HG03066 (cell line): ENCODE measurements around the gene MTLN.
"Not testable (repeated sequence)": the region's sequence is repeated elsewhere in the genome, so short reads cannot be mapped to it uniquely, and the experiment has no call there.

Experiments used
- ATAC-seq: cut with Tn5 transposase; IDR thresholded peaks from one replicate; pipeline ENCODE4 v1.9.1; 2021; ENCODE audit warnings: low read depth; ENCODE audit not compliant: unreplicated experiment

MTLN gene, protein sequence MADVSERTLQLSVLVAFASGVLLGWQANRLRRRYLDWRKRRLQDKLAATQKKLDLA

DNA sequence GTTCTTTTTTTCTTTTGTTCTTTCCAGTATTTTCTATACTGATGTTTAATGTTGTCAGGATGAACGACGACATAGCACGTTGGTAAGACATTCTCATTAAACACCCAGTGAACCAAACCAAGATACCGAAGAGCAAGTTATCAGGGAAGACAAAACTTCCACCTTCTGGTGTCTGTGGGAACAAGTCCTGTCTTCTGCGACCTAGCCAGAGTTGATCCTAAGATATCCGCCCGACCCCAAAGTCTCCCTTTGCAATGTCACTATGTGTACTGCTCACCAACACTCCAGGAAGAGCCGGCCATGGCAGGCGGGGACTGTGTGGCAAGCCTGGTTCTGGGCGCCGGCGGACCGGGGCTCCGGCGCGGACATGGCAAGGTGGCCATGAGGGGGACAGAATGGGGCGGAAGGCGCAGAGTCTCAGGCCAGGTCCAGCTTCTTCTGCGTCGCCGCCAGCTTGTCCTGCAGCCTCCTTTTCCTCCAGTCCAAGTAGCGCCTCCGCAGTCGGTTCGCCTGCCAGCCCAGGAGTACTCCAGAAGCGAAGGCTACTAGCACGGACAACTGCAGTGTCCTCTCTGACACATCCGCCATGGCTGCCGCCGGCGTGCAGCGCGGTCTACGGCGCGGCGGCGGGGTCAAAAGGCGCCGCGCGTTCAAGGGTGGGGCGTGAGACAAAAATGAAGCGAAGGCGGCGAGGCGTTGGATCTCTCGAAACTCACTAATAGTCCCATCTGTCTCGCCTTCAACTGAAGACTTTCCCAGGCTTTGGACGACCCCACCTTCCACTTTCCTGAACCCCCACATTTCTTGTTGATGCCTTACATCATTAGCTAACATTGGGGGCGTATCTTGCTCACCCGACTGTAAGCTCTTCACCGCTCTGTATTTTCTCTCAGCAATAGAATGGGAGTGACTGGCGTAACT lies at the start of gene MTLN:
Gene MTLN, minus strand, starts transcription at position 610 of the 921 bp plus-strand sequence. Its CDS starts 22 bp downstream, at position 588.
- peak; percentile 83 for ATAC-seq

DNA sequence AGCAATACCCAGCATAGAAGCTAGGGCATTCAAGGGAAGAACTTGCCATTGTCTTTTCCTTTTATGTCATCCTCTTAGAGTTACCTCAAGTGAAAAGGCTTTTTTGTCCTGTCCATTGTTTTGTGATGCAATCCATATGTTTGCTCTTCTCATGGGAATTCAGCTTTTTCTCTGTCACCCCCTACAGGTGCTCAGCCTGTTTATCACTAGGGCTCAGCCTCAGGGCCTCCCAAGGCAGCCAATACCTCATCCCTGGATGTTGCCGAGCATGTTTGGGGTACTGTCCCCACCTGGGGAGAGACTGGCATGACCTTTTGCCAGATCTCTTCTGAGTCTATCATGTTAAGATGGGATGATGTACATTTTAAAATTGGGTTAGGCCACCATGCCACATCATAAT lies 49.6 kb upstream of the MTLN start:
- ATAC-seq, result not testable (repeated sequence)

DNA sequence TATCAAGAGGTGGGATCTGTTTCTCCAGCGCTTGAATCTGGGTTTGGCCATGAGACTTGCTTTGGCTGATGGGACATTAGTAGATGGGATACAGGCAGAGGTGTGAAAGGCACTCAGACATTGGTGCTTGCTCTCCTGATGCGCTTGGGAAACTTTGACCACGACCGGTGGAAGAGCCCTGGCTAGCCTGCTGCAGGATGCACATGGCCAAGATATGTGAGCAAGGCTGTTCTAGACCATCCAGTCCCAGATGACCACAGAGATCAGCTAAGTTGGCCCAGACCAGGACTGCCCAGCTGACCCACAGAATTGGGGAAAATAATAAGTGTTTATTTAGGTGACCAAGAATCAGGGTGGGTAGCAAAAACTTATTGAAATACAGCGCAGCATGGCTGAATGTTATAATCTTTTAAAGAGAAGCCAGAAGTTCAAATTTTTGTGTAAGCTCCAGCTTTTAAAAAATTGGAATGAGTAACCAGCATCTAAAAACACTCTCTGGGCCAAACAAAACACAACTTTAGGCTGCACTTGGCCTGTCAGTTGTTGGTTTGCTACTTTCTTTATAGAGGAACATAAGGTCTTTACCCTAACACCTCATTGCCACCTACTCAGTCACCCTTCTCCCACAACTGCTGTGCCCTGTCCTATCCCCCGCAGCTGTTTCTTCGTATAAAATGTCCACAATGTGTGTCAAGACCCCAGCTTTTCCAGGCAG lies 35.9 kb upstream of the MTLN start:
- ATAC-seq, result not testable (repeated sequence)

DNA sequence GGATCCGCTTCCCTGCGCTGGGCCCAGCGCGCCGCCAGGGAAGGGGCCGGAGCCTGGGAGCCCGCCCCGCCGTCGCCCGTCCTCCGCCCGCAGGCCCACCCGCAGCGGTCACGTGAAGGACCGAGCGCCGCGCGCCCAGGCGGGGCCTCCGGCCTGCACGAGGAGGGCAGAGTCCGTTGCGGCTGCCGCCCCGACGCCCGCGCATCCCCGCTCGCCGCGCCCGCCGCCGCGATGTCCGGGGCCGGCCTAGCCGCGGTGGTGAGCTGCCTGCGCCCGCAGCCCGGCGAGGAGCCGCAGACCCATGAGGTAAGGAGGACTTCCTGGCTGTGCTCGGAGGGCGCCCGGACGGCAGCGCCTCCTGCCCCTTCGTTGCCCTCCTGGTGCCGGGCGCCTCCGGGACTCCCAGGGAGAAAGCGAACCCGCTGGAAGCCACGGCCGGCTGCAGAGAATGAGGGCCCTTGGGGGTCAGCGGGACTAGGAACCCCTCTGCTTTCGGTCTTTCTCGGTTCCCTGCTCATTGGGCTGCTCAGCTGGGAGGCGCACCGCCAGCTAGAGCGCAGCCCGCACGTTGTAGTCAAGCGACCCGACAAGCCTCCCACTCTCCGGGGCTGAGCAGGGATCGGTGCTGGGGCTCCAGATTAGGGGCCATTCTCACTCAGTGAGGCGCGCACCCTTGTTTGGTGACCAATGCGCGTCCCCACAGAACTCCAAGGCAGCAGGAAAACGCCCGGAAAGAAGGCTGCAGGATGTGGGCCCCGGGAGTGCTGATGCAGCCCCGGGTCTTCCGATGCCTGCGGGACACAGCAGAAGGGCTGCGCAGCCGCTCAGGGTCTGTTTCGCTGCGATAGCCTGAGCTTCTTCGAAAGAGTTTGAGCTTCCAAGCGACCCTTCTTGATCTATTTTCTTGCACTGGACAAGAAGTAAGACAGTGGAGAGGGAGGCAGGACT lies 33.4 kb upstream of the MTLN start:
- not testable (repeated sequence) for ATAC-seq

DNA sequence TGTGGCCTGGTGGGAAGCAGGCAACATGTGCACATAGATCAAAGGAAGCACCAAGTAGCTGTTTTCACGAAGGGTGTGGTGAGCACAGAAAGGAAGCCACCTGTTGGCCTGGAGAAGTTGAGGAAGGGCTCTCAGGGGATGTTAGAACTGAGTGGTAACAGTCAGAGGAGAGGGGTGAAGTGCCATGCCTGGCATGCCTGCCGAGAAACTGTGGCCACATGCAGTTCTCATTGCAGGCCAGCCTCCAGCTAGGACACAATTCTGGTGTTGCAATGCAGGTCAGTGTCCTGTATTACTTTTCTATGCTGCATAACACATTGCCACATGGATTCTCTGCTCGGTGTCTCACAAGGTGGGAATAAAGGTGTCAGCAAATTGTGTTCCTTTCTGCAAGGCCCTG lies 30.9 kb upstream of the MTLN start:
- not testable (repeated sequence) for ATAC-seq

DNA sequence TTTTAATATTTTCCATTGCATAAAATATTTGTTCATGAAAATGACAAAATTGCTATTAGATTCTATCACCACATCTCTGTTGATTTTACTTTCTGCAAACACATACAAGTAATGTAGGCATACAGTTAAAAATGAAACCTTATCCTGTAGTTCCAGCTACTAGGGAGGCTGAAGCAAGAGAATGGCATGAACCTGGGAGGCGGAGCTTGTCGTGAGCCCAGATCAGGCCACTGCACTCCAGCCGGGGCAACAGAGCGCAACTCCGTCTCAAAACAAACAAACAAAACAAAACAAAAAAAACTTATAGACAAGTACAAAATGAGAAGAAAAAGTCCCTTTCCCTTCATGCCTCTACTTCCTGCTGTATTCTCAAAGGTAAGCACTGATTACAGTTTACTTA lies 22.2 kb upstream of the MTLN start:
- ATAC-seq, result not testable (repeated sequence)

DNA sequence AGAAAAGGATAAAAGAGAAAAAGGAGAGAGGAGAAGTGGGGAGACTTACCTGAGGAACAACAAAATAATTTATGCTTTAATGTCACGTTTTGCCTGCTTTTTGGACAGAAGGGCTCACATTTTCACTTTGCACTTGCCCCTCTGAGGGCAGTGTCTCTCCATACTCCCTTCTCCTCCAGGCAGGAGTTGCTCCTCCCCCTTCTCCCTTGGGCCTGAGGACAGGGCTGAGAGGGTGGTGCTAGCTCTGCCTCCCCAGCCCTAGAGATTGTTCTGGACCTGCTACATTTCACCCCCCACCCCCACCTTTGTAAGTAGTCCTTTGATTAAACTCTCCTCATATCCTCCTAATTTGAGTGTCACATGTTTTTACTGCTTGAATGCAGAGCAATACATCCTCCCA lies 17.5 kb upstream of the MTLN start:
- ATAC-seq, result not testable (repeated sequence)

DNA sequence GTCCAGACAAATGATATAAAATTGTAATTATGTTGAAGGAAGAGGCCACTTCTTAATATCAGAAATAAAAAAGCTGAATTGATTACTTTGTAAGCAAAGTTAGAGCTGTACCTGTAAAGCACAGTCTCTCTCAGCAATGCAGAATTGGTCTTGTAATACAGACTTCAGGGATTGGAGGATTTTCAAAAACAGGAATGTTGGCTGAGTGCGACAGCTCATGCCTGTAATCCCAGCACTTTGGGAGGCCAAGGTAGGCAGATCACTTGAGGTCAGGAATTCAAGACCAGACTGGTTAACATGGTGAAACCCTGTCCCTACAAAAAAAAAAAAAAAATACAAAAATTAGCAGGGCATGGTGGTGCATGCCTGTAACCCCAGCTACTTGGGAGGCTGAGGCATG lies 10.3 kb upstream of the MTLN start:
- not testable (repeated sequence) for ATAC-seq

DNA sequence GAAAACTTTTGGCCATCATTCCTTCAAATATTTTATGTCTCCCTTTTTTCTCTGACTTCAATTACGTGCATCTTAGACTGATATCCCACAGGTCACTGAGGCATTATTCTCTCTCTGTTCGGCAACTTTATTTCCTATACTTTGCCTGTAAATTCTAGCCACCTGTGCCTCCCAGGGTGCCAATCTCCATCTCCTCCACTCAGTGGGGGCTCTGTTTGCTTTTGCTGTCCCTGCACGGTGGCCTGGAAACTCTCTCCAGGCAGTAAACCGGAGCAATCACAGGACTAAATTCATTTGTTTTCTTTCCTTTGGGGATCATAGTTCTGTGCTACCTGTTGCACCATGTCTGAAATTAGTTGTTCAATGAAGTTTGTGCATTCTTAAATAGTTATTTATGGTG lies 9.6 kb upstream of the MTLN start:
- ATAC-seq, result no peak

DNA sequence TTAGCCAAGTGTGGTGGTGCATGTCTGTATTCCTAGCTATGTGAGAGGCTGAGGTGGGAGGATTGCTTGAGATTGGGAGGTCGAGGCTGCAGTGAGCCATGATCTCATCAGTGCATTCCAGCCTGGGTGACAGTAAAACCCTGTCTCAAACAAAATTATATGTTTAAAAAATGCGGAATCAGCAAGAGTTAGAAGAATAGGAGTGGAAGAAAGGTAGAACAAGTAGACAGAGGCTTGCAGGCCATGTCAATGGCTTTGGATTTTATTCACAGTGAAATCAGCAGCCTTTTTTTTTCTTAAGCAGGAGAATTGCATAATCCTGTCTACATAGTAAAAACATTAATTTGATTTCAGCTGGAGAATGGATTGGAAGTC lies 7.8 kb upstream of the MTLN start:
- no peak for ATAC-seq

DNA sequence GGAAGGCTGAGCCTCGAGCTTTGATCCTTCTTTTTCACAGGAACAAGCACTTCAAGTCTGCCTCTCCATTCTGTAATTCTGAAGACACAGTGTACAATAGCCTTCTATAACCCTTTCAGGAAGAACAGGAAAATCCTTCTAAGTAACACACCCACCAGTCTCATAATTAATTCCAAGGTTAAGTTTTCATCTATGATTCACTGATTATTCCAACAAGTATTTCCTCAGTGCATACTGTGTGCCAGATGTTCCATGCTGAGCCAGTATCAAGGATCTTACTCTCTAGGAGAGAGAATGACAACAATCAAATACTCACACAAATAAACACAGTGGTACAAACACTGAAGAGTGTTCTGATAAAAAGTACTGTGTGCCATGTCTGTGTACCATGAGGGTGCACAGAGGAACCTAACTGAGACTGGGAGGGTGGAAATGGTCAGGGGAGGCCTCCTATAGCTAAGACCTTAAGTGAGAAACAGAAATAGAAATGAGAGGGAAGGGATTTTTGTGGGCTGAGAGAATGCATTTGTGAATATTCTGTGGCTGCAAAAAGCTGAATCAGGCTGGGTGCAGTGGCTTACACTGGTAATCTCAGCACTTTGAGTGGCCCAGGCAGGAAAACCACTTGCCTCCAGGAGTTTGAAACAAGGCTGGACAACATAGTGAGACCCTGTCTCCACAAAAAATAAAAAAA lies 7.3 kb upstream of the MTLN start:
- no peak for ATAC-seq

DNA sequence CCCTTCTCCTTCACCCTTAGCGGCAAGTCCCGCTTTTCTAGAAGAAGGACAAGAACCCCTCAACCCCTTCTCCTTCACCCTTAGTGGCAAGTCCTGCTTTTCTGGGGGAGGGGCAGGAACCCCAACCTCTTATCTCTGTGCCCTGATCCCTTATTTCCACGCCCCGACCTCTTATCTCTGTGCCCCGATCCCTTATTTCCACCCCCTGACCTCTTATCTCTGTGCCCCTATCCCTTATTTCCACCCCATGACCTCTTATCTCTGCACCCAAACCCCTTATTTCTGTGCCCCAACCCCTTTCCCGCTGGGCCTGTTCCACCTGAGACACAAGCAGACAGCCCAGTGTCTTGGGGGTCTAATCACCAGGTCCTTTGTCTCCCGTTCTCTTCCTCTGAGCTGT lies 6.5 kb upstream of the MTLN start:
- ATAC-seq, result not testable (repeated sequence)

DNA sequence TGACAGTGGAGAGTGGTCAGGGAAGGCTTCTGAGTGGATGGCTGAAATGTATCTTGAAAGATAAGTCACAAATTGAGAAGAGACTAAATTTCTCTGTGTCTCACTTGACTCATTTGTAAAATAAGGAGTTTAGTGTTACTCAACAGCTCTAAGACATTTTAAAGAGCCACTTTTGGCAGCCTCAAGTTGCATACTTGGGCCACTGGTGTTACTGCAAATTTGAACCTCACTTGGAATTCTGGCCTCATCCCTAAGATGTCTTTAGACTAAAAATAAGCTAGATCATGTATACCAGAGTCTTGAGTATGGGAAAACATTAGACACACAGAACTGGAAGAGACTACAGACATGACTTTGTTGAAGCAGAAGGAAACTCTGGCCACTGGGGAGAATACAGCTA lies 4.5 kb upstream of the MTLN start:
- ATAC-seq, result no peak

DNA sequence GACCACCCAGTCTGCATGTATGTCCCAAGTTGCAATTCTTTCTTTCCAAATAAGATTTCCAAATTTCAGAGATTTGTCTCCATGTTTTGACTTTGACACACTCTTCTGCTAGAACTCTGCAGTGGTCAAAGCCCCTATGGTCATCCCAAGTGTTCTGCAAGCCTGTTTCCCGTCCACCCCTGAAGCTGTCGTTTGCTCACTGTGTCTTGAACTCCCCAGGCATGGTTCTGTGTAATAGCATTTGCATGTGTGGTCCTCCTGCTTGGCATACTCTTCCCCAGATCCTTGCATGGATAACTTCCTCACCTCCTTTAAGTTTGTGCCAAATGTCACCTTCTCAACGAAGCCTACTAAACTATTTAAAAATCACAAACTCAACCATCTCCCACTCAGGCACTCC lies 3.9 kb upstream of the MTLN start:
- no peak for ATAC-seq

DNA sequence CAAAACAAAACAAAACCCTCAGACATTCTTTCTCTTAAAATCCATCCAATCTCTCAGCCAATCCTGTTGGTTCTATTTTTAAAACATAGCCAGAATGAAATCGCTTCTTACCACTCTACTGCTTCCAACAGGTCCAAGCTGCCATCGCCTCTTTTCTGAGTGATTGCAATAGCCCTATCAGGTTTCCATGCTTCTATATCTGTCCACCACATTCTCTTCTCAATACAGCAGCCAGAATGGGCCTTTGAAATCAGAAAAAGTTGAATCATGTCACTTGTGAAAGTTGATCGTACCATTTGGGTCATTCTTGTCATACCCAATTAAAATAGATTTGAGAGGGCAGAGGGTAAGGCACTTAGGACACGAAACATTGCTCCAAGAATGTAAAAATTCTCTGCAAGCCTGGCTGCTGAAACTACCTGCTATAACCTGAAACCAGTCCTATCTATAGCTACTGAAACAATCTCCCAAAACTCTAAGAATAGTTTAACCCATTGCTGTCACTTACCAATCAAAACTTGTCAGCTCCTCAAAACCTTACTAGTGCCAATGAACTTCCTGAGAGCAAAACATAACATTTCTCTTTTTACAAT lies 3.3 kb upstream of the MTLN start:
- ATAC-seq, result no peak

DNA sequence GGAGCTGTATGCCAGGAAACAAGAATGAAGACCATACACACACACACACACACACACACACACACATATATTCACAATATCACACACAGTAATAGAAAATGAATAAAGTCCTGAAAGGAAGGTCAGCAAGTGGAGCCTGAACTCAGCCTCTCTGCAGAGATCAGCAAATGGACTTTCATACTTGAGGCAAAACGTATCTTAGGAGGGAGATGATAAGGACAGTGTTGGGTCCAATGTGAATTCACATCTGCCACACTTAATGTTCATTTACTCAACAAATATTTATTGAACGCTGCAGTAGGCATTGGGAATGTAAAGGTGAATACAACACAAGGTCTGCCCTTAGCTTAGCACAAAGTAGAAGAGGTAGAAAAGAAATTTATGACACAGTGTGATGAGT lies 2.7 kb upstream of the MTLN start:
- no peak for ATAC-seq

DNA sequence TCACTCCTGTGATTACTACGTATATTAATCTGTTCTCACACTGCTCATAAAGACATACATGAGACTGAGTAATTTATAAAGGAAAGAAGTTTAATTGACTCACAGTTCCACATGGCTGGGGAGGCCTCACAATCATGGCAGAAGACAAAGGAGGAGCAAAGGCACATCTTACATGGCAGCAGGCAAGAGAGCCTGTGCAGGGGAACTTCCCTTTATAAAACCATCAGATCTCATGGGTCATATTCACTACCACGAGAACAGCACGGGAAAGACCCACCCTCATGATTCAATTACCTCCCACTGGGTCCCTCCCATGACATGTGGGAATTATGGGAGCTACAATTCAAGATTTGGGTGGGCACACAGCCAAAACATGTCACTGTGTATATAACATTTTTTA lies 1.2 kb upstream of the MTLN start:
- ATAC-seq, result not testable (repeated sequence)

DNA sequence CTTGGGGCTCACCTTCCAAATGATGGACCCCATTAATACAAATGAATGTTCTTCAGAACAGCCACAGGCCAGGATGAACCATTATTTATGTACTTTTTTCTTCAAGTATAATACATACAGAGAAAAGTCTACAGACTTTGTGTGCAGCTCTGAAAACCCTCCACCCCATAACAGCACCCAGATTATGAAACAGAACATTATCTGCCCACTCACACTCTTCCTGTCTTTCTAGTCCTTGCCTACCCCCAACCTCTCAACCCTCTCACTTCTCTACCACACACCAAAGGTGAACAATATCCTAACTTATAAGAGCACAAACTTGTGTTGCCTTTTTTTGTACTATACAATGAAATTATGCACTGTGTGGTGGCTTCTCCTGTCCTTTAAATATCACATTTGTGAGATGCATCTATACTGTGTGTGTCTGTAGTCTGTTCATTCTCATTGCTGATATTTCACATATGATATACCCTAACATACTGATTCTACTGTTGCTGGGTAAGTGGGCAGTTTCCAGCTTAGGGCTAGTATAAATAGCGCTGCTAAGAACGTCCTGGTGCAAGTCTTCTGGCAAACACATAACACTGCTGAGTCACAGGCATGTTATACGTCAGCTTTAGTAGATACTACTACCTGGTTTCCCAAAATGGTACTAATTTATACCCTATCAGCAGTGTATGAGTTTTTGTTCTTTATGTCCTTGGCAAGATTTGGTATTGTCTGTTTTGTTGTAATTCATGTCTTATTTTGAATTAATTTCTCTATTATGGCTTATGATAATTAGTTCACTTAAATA lies 6.5 kb downstream of the MTLN start:
- ATAC-seq, result no peak
